ENCODE measurements around the gene BRI3BP. TPM values are rescaled to one million over a fixed set of nuclear protein-coding genes. Genes with fewer than 3 reads are reported as not detected.

The BRI3BP gene
- total and polyA plus RNA-seq, 9 of the 15 experiments (the other 6 are each of a cell fraction or from before 2014, with no cell fraction given) = 12.3 to 25.0 (median 16.6) TPM

DNA sequence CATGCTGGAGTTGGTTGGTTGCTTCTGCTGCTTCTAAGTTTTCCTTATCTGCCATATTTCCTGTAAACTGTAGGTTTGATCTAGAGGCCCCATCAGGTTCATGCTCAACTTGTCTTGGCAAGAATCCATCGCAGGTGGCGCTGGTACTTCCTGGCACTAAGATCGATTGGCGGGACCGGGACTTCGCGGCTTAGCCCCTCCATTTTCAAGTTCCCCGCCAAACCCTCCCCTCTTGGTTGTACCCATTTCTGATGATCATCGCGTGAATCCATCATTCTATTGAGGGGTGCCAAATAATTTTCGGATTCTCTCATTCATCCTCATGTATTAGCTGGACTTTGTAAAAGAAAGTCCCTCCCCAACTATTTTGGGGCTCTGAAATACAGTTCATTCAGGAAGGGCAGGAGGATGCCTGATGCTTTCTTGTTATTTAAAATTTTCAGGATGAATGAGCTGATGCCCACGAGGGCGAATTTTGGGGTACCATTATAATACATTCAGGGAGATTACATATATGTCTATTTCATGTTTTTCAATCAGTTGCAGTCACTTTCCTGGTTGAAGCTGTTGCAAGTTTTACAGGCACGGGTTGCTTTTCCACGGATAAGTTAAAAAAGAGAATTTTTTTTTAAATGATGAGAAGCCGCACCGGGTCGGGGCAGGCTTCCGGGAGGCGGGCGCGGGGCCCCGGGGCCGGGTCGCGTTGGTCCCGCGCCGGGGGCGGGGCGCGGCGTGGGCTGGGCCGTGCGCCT, 395 bp upstream of the BRI3BP start:
- Histone ChIP-seq H3K9me3 (replicated peaks; ENCODE audit: control insufficient read depth, insufficient read depth, low read depth, low read length) (no peaks in the 10 kb centered on the region), H3K4me3 (peak overlapping the region; percentile 83), H2AFZ (ENCODE audit: low read depth, low read length) (peak overlapping the region; percentile 93), H3K27ac (ENCODE audit: extremely low read depth, low read depth, low read length) (peak overlapping the region; percentile 50; the same call in 2 of the 3 replicates), H4K20me1 (replicated peaks; ENCODE audit: control insufficient read depth, insufficient read depth, low read length) (no peaks in the 10 kb centered on the region), H3K27me3 (ENCODE audit: control insufficient read depth in 2 of 2, insufficient read depth in 2 of 2, low read length in 2 of 2) (no peaks in the 10 kb centered on the region), H3K4me2 (ENCODE audit: insufficient read depth, low read length) (peak overlapping the region; percentile 82), H3K9me1 (ENCODE audit: control insufficient read depth, insufficient read depth, low read length) (no peaks in the 10 kb centered on the region), H3K36me3 (ENCODE audit: control insufficient read depth, insufficient read depth, low read length) (peaks cover 4% of the 10 kb centered on the region; the same call in 1 of the 3 replicates), H3K79me2 (ENCODE audit: control insufficient read depth, insufficient read depth, low read length) (peaks cover 51% of the 10 kb centered on the region), H3K4me1 (replicated peaks in 1 of 2; ENCODE audit: control insufficient read depth in 2 of 2, insufficient read depth in 2 of 2, low read length in 2 of 2) (peaks cover 18 to 31% of the 10 kb centered on the region in 2 experiments), H3K9ac (ENCODE audit: insufficient read depth in 1 of 2, low read depth in 2 of 2, low read length in 2 of 2) (peak overlapping the region; percentile 62 to 95)
- in situ Hi-C loops (cut with MboI) (no loop called here), intact Hi-C loops (cut with micrococcal nuclease) (no loop called here)
- DNase-seq (ENCODE audit: extremely low read depth in 1 of 4, low spot score in 3 of 4) (peak; percentile 70 to 92 (median 83)), ATAC-seq (peak; percentile 63), FAIRE-seq (peak; percentile 85)
- CTCF ChIA-PET (ENCODE audit: low intra/inter-chr PET ratio) = no interaction called here
- POLR2A ChIA-PET = interaction anchor here (0.6 to 0.9 kb wide), 2 partner anchors 78 to 129 kb away, joined by 3 to 4 read pairs; partner anchors contain the start of genes SCARB1 and UBC
- under 1% methylated on average over 19 of the region's 35 CpGs for WGBS (ENCODE audit: insufficient coverage, low coverage, missing lambda C conversion rate)
- BruUV-seq (replicated peaks) = no TSS peak
- TF ChIP-seq RCOR1 (IDR thresholded peaks at IDR 0.05; ENCODE audit: borderline replicate concordance in 1 of 2, low read depth in 2 of 2, low read length in 2 of 2) (peak in 1 of 2 experiments; percentile 62; a peak in 1 of 4 replicates), ATF2 (CRISPR knock-in tag; IDR thresholded peaks at IDR 0.05) (no peak), PML (IDR thresholded peaks at IDR 0.05; ENCODE audit: low read length) (peak; percentile 36; the same call in 1 of the 2 replicates), HDAC2 (IDR thresholded peaks at IDR 0.05) (peak; percentile 49; the same call in 1 of the 2 replicates), TEAD4 (IDR thresholded peaks at IDR 0.05; ENCODE audit: low read length) (peak; percentile 48), TEAD4 (CRISPR knock-in tag; IDR thresholded peaks at IDR 0.05; ENCODE audit: borderline replicate concordance) (no peak), LCOR (CRISPR knock-in tag; IDR thresholded peaks at IDR 0.05) (peak; percentile 63), ZNF639 (CRISPR knock-in tag; conservative IDR thresholded peaks at IDR 0.05 in 1 of 2, IDR thresholded peaks at IDR 0.05 in 1 of 2) (peak in 1 of 2 experiments; percentile 4; a peak in 1 of 4 replicates), MBD2 (IDR thresholded peaks at IDR 0.05; ENCODE audit: borderline replicate concordance, low read depth) (no peak), ETV1 (tag; conservative IDR thresholded peaks at IDR 0.05; ENCODE audit: low read depth) (peak; percentile 80), ZC3H4 (CRISPR knock-in tag; IDR thresholded peaks at IDR 0.05; ENCODE audit: borderline replicate concordance) (no peak), ELF1 (tag; IDR thresholded peaks at IDR 0.05) (peak; percentile 58; the same call in 1 of the 2 replicates), CHD4 (IDR thresholded peaks at IDR 0.05; ENCODE audit: insufficient read depth, insufficient replicate concordance, low read depth, low read length, poor library complexity, severe bottlenecking) (peak; percentile 53), NR2C2 (CRISPR knock-in tag; IDR thresholded peaks at IDR 0.05) (no peak), NR2C2 (tag; IDR thresholded peaks at IDR 0.05) (peak; percentile 49; the same call in 1 of the 2 replicates)
- TF ChIP-seq, protein P1, sequence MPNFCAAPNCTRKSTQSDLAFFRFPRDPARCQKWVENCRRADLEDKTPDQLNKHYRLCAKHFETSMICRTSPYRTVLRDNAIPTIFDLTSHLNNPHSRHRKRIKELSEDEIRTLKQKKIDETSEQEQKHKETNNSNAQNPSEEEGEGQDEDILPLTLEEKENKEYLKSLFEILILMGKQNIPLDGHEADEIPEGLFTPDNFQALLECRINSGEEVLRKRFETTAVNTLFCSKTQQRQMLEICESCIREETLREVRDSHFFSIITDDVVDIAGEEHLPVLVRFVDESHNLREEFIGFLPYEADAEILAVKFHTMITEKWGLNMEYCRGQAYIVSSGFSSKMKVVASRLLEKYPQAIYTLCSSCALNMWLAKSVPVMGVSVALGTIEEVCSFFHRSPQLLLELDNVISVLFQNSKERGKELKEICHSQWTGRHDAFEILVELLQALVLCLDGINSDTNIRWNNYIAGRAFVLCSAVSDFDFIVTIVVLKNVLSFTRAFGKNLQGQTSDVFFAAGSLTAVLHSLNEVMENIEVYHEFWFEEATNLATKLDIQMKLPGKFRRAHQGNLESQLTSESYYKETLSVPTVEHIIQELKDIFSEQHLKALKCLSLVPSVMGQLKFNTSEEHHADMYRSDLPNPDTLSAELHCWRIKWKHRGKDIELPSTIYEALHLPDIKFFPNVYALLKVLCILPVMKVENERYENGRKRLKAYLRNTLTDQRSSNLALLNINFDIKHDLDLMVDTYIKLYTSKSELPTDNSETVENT (CRISPR knock-in tag; IDR thresholded peaks at IDR 0.05) = no peak
